Activated CD4-positive, alpha-beta T cell treated with anti-CD3 and anti-CD28 coated beads, Interleukin-2, amount 10 ng/mL, durations not matched to agents 7 days and 5 days (primary cell): Measurements from ENCODE around the gene TNFRSF13B. TPM values are rescaled to one million over a fixed set of nuclear protein-coding genes. Genes with fewer than 3 reads are reported as not detected.

Experiments
- CTCF ChIA-PET: fragments of 350-600 bp; sonication (Branson Sonifier 250); formaldehyde crosslinking; loops from one replicate; lab custom pipeline; 2021; ENCODE audit warnings: antibody characterized with exemption; lab: Charles Lee
- POLR2A ChIA-PET: fragments of 350-600 bp; sonication (Branson Sonifier 250); formaldehyde crosslinking; loops from one replicate; lab custom pipeline; 2021; ENCODE audit warnings: antibody characterized with exemption; lab: Charles Lee
- DNase-seq: peaks from one replicate; pipeline ENCODE4 v3.0.0-alpha.2; 2020
- H3K27ac Mint-ChIP-seq: one replicate; pipeline ENCODE4 v1.8.0; 2021; ENCODE audit warnings: mild to moderate bottlenecking, moderate library complexity, mixed read lengths
- H3K27me3 Mint-ChIP-seq: one replicate; pipeline ENCODE4 v1.8.0; 2021; ENCODE audit warnings: mixed read lengths
- H3K36me3 Mint-ChIP-seq: one replicate; pipeline ENCODE4 v1.8.0; 2021; ENCODE audit warnings: low read depth, mixed read lengths
- H3K4me1 Mint-ChIP-seq: one replicate; pipeline ENCODE4 v1.8.0; 2021; ENCODE audit warnings: mixed read lengths
- H3K4me3 Mint-ChIP-seq: one replicate; pipeline ENCODE4 v1.8.0; 2021; ENCODE audit warnings: mild to moderate bottlenecking, moderate library complexity, mixed read lengths
- H3K9me3 Mint-ChIP-seq: one replicate; pipeline ENCODE4 v1.8.0; 2021; ENCODE audit warnings: mixed read lengths
- total RNA-seq, 2 experiments: library from RNA; stranded (reverse); gene quantifications; one replicate each; pipeline ENCODE4 v1.2.3, GENCODE V29; 2021

TNFRSF13B gene
- total RNA-seq, 2 experiments from 2014 or later: not detected

- Mint-ChIP-seq H3K4me1 (no peaks in the 10 kb centered on the region), H3K36me3 (peaks cover 3% of the 10 kb centered on the region), H3K4me3 (no peak overlapping the region), H3K9me3 (peaks cover 12% of the 10 kb centered on the region), H3K27me3 (peaks cover 26% of the 10 kb centered on the region), H3K27ac (no peak overlapping the region)
- ChIA-PET CTCF (no interaction called here), POLR2A (no interaction called here)
- no peak for DNase-seq
Measured at GRCh38 chr17:16953841-16954240, 18.1 kb downstream of the TNFRSF13B start.

- H3K36me3 Mint-ChIP-seq: peaks cover 3% of the 10 kb centered on the region
- H3K4me3 Mint-ChIP-seq: no peak overlapping the region
- CTCF ChIA-PET: no interaction called here
- H3K27me3 Mint-ChIP-seq: peaks cover 24% of the 10 kb centered on the region
- no peak for DNase-seq
- POLR2A ChIA-PET: no interaction called here
- H3K4me1 Mint-ChIP-seq: no peaks in the 10 kb centered on the region
- H3K27ac Mint-ChIP-seq: no peak overlapping the region
- peaks cover 17% of the 10 kb centered on the region for H3K9me3 Mint-ChIP-seq
Measured at GRCh38 chr17:16953347-16953746, 18.6 kb downstream of the TNFRSF13B start.

- H3K27ac Mint-ChIP-seq: no peak overlapping the region
- no peak for DNase-seq
Measured at GRCh38 chr17:16952401-16952800, 19.5 kb downstream of the TNFRSF13B start.

GRCh38 chr17:16950488-16950887 lies 21.4 kb downstream of the TNFRSF13B start:
- no peak overlapping the region for H3K27ac Mint-ChIP-seq
- DNase-seq: no peak
- H3K4me3 Mint-ChIP-seq: no peak overlapping the region
- peaks cover 19% of the 10 kb centered on the region for H3K9me3 Mint-ChIP-seq
- peaks cover 12% of the 10 kb centered on the region for H3K27me3 Mint-ChIP-seq
- H3K4me1 Mint-ChIP-seq: no peaks in the 10 kb centered on the region
- H3K36me3 Mint-ChIP-seq: peaks cover 3% of the 10 kb centered on the region
- ChIA-PET POLR2A (no interaction called here), CTCF (no interaction called here)

More at GRCh38 chr17:16952401-16952800, 19.5 kb downstream of the TNFRSF13B start:
- H3K4me3 Mint-ChIP-seq: no peak overlapping the region
- no peaks in the 10 kb centered on the region for H3K4me1 Mint-ChIP-seq
- peaks cover 24% of the 10 kb centered on the region for H3K27me3 Mint-ChIP-seq
- POLR2A ChIA-PET: no interaction called here
- H3K9me3 Mint-ChIP-seq: peaks cover 21% of the 10 kb centered on the region
- CTCF ChIA-PET: no interaction called here
- H3K36me3 Mint-ChIP-seq: peaks cover 3% of the 10 kb centered on the region

GRCh38 chr17:16948587-16949376 lies 23.1 kb downstream of the TNFRSF13B start:
- ChIA-PET CTCF (no interaction called here), POLR2A (no interaction called here)
- Mint-ChIP-seq H3K4me3 (no peak overlapping the region), H3K36me3 (peaks cover 3% of the 10 kb centered on the region), H3K4me1 (no peaks in the 10 kb centered on the region), H3K27me3 (peaks cover 2% of the 10 kb centered on the region), H3K9me3 (peaks cover 18% of the 10 kb centered on the region), H3K27ac (no peak overlapping the region)
- no peak for DNase-seq

- Mint-ChIP-seq H3K9me3 (peaks cover 18% of the 10 kb centered on the region), H3K4me1 (no peaks in the 10 kb centered on the region), H3K27ac (no peak overlapping the region), H3K36me3 (peaks cover 3% of the 10 kb centered on the region), H3K27me3 (peaks cover 2% of the 10 kb centered on the region), H3K4me3 (no peak overlapping the region)
- ChIA-PET CTCF (no interaction called here), POLR2A (no interaction called here)
- DNase-seq: no peak
Measured at GRCh38 chr17:16947470-16947869, 24.4 kb downstream of the TNFRSF13B start.

GRCh38 chr17:16945663-16946218 lies 26.2 kb downstream of the TNFRSF13B start:
- CTCF ChIA-PET: no interaction called here
- peaks cover 2% of the 10 kb centered on the region for H3K27me3 Mint-ChIP-seq

GRCh38 chr17:16945136-16945482 lies 26.8 kb downstream of the TNFRSF13B start:
- H3K36me3 Mint-ChIP-seq: peaks cover 3% of the 10 kb centered on the region
- H3K27ac Mint-ChIP-seq: no peak overlapping the region
- H3K4me3 Mint-ChIP-seq: no peak overlapping the region
- no peak for DNase-seq
- CTCF ChIA-PET: interaction anchor here (0.6 kb wide), 1 partner anchor 368 kb away, joined by 3 read pairs; no protein-coding TSS in a partner anchor
- H3K27me3 Mint-ChIP-seq: peaks cover 2% of the 10 kb centered on the region
- H3K4me1 Mint-ChIP-seq: no peaks in the 10 kb centered on the region
- peaks cover 15% of the 10 kb centered on the region for H3K9me3 Mint-ChIP-seq
- POLR2A ChIA-PET: no interaction called here

More at GRCh38 chr17:16945663-16946218, 26.2 kb downstream of the TNFRSF13B start:
- Mint-ChIP-seq H3K4me1 (no peaks in the 10 kb centered on the region), H3K27ac (no peak overlapping the region), H3K36me3 (peaks cover 3% of the 10 kb centered on the region), H3K9me3 (peaks cover 18% of the 10 kb centered on the region), H3K4me3 (no peak overlapping the region)
- DNase-seq: no peak
- POLR2A ChIA-PET: no interaction called here

- H3K27ac Mint-ChIP-seq: no peak overlapping the region
Measured at GRCh38 chr17:16944334-16945135, 27.4 kb downstream of the TNFRSF13B start.

GRCh38 chr17:16943541-16944333 lies 28.2 kb downstream of the TNFRSF13B start:
- Mint-ChIP-seq H3K4me1 (no peaks in the 10 kb centered on the region), H3K27me3 (peaks cover 2% of the 10 kb centered on the region), H3K4me3 (no peak overlapping the region), H3K36me3 (no peaks in the 10 kb centered on the region), H3K27ac (no peak overlapping the region), H3K9me3 (peaks cover 8% of the 10 kb centered on the region)
- ChIA-PET POLR2A (no interaction called here), CTCF (no interaction called here)
- no peak for DNase-seq

More at GRCh38 chr17:16944334-16945135, 27.4 kb downstream of the TNFRSF13B start:
- peaks cover 15% of the 10 kb centered on the region for H3K9me3 Mint-ChIP-seq
- ChIA-PET CTCF (interaction anchor here (0.6 kb wide), 1 partner anchor 369 kb away, joined by 3 read pairs; no protein-coding TSS in a partner anchor), POLR2A (no interaction called here)
- DNase-seq: no peak
- H3K4me1 Mint-ChIP-seq: no peaks in the 10 kb centered on the region
- H3K4me3 Mint-ChIP-seq: no peak overlapping the region
- H3K27me3 Mint-ChIP-seq: peaks cover 2% of the 10 kb centered on the region
- peaks cover 3% of the 10 kb centered on the region for H3K36me3 Mint-ChIP-seq

- no peak overlapping the region for H3K4me3 Mint-ChIP-seq
- CTCF ChIA-PET: no interaction called here
- no peaks in the 10 kb centered on the region for H3K27me3 Mint-ChIP-seq
- no peak for DNase-seq
- no peaks in the 10 kb centered on the region for H3K36me3 Mint-ChIP-seq
- H3K4me1 Mint-ChIP-seq: no peaks in the 10 kb centered on the region
- POLR2A ChIA-PET: no interaction called here
- H3K27ac Mint-ChIP-seq: no peak overlapping the region
- H3K9me3 Mint-ChIP-seq: peaks cover 3% of the 10 kb centered on the region
Measured at GRCh38 chr17:16943032-16943352, 28.9 kb downstream of the TNFRSF13B start.

GRCh38 chr17:16942141-16943031 lies 29.5 kb downstream of the TNFRSF13B start:
- Mint-ChIP-seq H3K9me3 (no peaks in the 10 kb centered on the region), H3K4me3 (no peak overlapping the region)
- CTCF ChIA-PET: interaction anchor here (0.7 kb wide), 1 partner anchor 10 kb away, joined by 3 read pairs; no protein-coding TSS in a partner anchor

More at GRCh38 chr17:16942141-16943031, 29.5 kb downstream of the TNFRSF13B start:
- no peaks in the 10 kb centered on the region for H3K36me3 Mint-ChIP-seq
- POLR2A ChIA-PET: no interaction called here
- no peaks in the 10 kb centered on the region for H3K4me1 Mint-ChIP-seq
- H3K27me3 Mint-ChIP-seq: no peaks in the 10 kb centered on the region
- no peak overlapping the region for H3K27ac Mint-ChIP-seq
- DNase-seq: no peak
